ENCODE measurements around the gene RNF224. TPM values are rescaled to one million over a fixed set of nuclear protein-coding genes. Genes with fewer than 3 reads are reported as not detected.

The RNF224 gene
- total RNA-seq (under 1 TPM in 1 of 2 experiments, not detected in 1; 0.14 TPM), total RNA-seq (0 to 0.36 (median 0) reads per million in 172 experiments)
- not detected for polyA plus RNA-seq (2013, experiment 1 of 2)
- polyA plus RNA-seq (2013, experiment 2 of 2) = 0.10 TPM

DNA sequence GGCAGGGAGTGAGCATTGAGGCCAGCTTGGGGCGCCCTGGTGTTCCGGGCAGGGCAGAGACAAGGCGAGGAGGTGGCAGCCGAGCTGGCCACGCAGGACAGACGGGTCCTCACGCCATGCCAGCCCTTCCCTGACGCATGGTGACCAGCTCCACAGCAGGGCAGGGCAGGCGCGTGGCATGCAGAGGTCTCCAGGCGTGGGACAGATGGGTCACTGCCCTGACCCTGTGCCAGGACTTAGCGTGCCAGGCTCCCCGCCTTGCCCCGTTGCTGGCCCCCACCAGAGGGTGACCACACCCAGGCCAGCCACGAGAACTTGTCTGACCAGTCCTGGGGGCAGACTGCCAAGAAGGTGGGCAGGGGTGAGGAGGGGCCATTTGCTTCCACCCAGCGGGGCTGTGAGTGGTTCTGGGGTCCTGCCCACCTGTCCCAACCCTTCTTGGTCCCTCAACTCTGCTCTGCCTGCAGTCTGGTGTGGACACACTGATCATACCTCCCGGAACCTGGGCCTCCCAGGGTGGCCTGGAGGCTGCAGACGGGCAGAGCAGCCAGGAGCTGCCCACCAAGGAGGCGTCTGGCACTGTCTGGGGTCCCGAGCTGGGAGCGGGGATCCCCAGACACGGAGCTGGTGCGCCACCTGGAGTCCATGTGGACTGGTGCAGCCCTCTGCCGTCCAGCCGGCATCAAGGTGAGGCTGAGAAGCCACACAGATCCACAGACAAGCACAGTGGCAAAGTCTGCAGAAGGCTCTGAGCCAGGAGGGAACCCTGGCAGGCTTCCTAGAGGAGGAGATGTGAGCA lies at the start of gene RNF224:
RNF224 (plus strand) TSS at position 449 of the 799 bp plus-strand sequence. CDS start 834 bp downstream, outside the sequence.
- no peaks in the 10 kb centered on the region for H3K36me3 ChIP-seq (ENCODE audit: insufficient read depth, low read length)
- Mint-ChIP-seq H3K4me3 (peak within 1 kb of the TSS; percentile 1), H3K9me3 (no peaks in the 10 kb centered on the region), H3K36me3 (ENCODE audit: low read depth) (no peaks in the 10 kb centered on the region), H3K4me1 (ENCODE audit: low read depth) (peaks cover 18% of the 10 kb centered on the region), H3K27me3 (peaks cover 5% of the 10 kb centered on the region), H3K27ac (no peak within 1 kb of the TSS)
- ChIA-PET CTCF (interaction anchor here (0.5 to 2.5 kb wide), 15 partner anchors 9 to 198 kb away, joined by 3 to 15 read pairs (median 3); partner anchors contain the start of genes ANAPC2, NPDC1 and SSNA1), POLR2A (interaction anchor here (1.0 to 2.4 kb wide), 5 partner anchors 13 to 141 kb away, joined by 3 to 15 read pairs (median 5); partner anchors contain the start of genes MAN1B1, TPRN and TUBB4B)
- TF ChIP-seq, protein P1, sequence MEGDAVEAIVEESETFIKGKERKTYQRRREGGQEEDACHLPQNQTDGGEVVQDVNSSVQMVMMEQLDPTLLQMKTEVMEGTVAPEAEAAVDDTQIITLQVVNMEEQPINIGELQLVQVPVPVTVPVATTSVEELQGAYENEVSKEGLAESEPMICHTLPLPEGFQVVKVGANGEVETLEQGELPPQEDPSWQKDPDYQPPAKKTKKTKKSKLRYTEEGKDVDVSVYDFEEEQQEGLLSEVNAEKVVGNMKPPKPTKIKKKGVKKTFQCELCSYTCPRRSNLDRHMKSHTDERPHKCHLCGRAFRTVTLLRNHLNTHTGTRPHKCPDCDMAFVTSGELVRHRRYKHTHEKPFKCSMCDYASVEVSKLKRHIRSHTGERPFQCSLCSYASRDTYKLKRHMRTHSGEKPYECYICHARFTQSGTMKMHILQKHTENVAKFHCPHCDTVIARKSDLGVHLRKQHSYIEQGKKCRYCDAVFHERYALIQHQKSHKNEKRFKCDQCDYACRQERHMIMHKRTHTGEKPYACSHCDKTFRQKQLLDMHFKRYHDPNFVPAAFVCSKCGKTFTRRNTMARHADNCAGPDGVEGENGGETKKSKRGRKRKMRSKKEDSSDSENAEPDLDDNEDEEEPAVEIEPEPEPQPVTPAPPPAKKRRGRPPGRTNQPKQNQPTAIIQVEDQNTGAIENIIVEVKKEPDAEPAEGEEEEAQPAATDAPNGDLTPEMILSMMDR (IDR thresholded peaks at IDR 0.05) = peak; percentile 84
- H3K4me3 ChIP-seq (ENCODE audit: low read length) = no peak within 1 kb of the TSS
- ATAC-seq (ENCODE audit: poor library complexity) (peak; percentile 24), DNase-seq (peak; percentile 73 to 89 (median 78))
- peaks cover 0 to 10% of the 10 kb centered on the region in 2 experiments for H3K9me3 ChIP-seq (ENCODE audit: control insufficient read depth in 1 of 2, insufficient read depth in 1 of 2, low read length in 2 of 2)
- peaks cover 3 to 16% of the 10 kb centered on the region in 2 experiments for H3K27me3 ChIP-seq (ENCODE audit: control insufficient read depth in 1 of 2, insufficient read depth in 2 of 2, low read length in 2 of 2)
- H3K4me1 ChIP-seq (ENCODE audit: insufficient read depth, low read length) = peaks cover 31% of the 10 kb centered on the region
- H3K27ac ChIP-seq (ENCODE audit: low read depth in 1 of 2, low read length in 2 of 2) = no peak within 1 kb of the TSS
- intact Hi-C loops (cut with DNase I, micrococcal nuclease) = loop anchor here (1.0 to 5.0 kb wide), 5 partner anchors 105 to 181 kb away; partner anchors contain the start of gene NPDC1 (in 2 of the 2)

DNA sequence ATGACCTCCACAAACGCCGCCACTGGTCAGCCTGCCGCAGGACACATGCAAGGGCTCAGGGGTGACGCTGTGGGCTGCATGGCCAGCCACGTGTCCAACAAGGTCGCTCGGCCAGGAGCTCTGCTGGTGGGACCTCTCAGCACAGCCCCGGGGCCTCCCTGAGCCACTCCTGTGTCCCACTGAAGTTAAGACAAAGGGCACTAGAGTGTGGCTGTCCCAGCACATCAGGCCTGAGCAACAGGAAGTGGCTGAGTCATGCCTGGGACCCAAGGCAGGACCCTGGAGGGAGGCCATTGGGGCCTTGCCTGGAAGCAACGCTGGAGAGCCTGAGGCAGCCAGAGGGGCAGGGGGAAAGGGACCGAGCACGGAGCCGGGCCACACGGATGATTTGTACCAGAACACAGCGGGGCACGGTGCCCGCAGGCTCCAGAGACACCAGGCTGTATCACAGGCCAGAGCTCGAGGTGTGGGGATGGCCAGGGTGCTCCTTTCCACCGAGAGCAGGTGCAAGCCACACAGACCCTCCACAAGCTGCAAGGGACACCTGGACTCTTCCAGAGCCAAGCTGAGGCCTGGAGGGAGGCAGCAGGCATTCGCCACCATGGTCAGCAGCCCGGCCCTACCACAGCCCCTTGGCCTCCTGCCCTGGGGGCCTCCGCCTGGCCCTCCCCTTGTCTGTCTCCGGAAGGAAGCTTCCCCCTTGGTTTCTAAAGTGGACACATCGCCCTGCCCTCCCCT lies 48.9 kb upstream of the RNF224 start:
- H3K27me3 Mint-ChIP-seq = no peaks in the 10 kb centered on the region
- H3K36me3 Mint-ChIP-seq (ENCODE audit: low read depth) = peaks cover 42% of the 10 kb centered on the region
- H3K4me1 ChIP-seq (ENCODE audit: insufficient read depth, low read length) = peaks cover 19% of the 10 kb centered on the region
- peaks cover 4% of the 10 kb centered on the region for H3K4me1 Mint-ChIP-seq (ENCODE audit: low read depth)
- H3K9me3 Mint-ChIP-seq = no peaks in the 10 kb centered on the region
- no peak overlapping the region for H3K27ac ChIP-seq (ENCODE audit: low read depth in 1 of 2, low read length in 2 of 2)
- TF ChIP-seq, protein P1 (IDR thresholded peaks at IDR 0.05) = no peak
- H3K27ac Mint-ChIP-seq = no peak overlapping the region
- peaks cover 48% of the 10 kb centered on the region for H3K36me3 ChIP-seq (ENCODE audit: insufficient read depth, low read length)
- no peak for ATAC-seq (ENCODE audit: poor library complexity)
- no peak for DNase-seq
- H3K4me3 ChIP-seq (ENCODE audit: low read length) = no peak overlapping the region
- intact Hi-C loops (cut with DNase I, micrococcal nuclease) = loop anchor here in 1 of 2 experiments (10.0 kb wide), 1 partner anchor 54 kb away; no protein-coding TSS in a partner anchor
- H3K27me3 ChIP-seq (ENCODE audit: control insufficient read depth in 1 of 2, insufficient read depth in 2 of 2, low read length in 2 of 2) = peaks cover 5% of the 10 kb centered on the region in 2 experiments
- peak overlapping the region; percentile 30 for H3K4me3 Mint-ChIP-seq
- H3K9me3 ChIP-seq (ENCODE audit: control insufficient read depth in 1 of 2, insufficient read depth in 1 of 2, low read length in 2 of 2) = no peaks in the 10 kb centered on the region
- POLR2A ChIA-PET = no interaction called here
- CTCF ChIA-PET = no interaction called here

DNA sequence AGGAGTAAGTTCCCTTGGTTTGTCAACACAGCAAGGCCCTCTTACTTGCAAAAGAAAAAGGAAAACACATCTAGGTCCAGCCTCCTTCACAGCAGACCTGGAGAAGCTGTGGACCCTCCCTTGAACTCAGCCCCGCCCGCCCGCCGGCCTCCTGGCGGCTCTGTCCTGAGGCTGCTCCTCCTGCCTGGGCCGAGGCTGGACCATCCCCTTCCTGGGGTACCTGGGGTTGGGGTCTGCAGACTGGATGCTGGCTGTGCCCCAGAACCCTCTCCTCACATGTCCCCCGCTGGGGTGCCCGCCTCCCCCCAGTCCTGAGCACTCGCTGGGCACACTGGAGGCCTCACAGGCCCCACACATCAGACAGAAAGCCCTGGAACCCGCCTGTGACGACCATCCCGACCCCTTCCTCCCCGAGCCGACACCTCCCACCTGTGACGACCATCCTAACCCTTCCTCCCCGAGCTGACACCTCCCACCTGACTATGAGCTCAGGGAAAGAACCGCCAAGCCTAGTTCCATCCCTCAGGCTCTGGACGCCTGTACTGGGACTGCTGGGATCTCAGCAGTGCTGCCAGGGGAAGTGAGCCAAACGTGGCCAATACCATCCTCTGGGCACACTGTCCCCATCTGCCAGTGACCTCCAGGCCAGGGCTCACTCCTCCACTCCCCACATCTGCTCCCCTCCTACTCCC lies 48.2 kb upstream of the RNF224 start:
- Histone ChIP-seq H3K9me3 (ENCODE audit: control insufficient read depth in 1 of 2, insufficient read depth in 1 of 2, low read length in 2 of 2) (no peaks in the 10 kb centered on the region), H3K36me3 (ENCODE audit: insufficient read depth, low read length) (peaks cover 55% of the 10 kb centered on the region), H3K27ac (ENCODE audit: low read depth in 1 of 2, low read length in 2 of 2) (no peak overlapping the region), H3K4me1 (ENCODE audit: insufficient read depth, low read length) (peaks cover 16% of the 10 kb centered on the region), H3K4me3 (ENCODE audit: low read length) (no peak overlapping the region), H3K27me3 (ENCODE audit: control insufficient read depth in 1 of 2, insufficient read depth in 2 of 2, low read length in 2 of 2) (peaks cover 0 to under 1% of the 10 kb centered on the region in 2 experiments)
- no peaks in the 10 kb centered on the region for H3K27me3 Mint-ChIP-seq
- H3K27ac Mint-ChIP-seq = no peak overlapping the region
- ChIA-PET CTCF (interaction anchor here (1.8 kb wide), 1 partner anchor 83 kb away, joined by 3 read pairs; no protein-coding TSS in a partner anchor), POLR2A (no interaction called here)
- DNase-seq = no peak
- no peak for ATAC-seq (ENCODE audit: poor library complexity)
- peaks cover 49% of the 10 kb centered on the region for H3K36me3 Mint-ChIP-seq (ENCODE audit: low read depth)
- no peaks in the 10 kb centered on the region for H3K9me3 Mint-ChIP-seq
- intact Hi-C loops (cut with DNase I, micrococcal nuclease) = loop anchor here in 1 of 2 experiments (10.0 kb wide), 1 partner anchor 54 kb away; no protein-coding TSS in a partner anchor
- TF ChIP-seq, protein P1 (IDR thresholded peaks at IDR 0.05) = no peak
- H3K4me1 Mint-ChIP-seq (ENCODE audit: low read depth) = peaks cover 5% of the 10 kb centered on the region
- H3K4me3 Mint-ChIP-seq = no peak overlapping the region
